GM19023 (cell line): ENCODE measurements around the gene PRRC1.

Experiments used
- ATAC-seq: cut with Tn5 transposase; IDR thresholded peaks from one replicate; pipeline ENCODE4 v1.9.1; 2021; ENCODE audit warnings: mild to moderate bottlenecking, moderate library complexity; ENCODE audit not compliant: unreplicated experiment

PRRC1 gene

GRCh38 chr5:127602481-127602880 is 85.0 kb downstream of the PRRC1 start:
- ATAC-seq = no peak

DNA sequence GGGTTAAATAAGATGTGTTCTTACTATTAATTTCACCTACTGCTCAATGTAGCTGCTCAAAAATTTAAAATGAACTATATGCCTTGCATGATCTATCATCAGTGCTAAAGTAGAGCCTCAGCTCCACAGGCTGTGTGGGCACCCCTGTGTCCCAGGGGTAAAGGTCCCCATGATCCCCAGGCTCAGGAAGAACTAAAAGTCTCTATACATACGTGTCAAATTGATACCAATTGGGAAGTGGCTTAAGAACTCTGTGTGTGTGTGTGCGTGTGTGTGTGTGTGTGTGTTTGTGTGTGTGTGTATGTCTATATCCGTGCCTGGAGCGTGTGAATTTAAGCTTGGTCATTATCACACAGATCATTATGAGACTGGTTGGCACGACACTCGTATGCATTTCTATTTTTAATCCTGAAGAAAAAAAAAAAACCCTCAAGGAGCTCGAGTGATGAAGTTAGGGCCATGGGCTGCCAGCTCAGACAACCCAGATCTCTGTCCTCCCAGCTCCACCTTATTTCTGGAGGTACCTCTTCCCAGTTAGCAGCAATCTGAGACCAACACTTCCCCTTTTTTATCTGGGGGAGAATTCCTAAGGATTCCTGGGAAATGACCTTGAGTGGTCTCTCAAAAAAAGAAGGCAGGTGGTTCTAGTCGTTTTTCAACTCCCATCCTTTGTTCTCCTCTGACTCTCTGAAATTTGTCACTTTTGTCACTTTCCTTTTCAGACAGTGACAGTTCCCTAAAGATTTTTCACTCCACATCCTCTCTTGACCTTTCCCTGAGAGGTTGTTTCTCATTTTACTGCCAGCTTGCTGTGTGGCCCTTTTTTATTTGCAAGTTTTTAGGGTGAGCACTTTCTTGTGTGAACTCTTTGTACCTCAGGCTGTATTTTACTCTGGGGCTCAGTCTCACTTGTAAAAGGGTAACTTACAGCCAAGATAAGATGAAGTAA is 85.7 kb downstream of the PRRC1 start:
- no peak for ATAC-seq
